ENCODE measurements around the gene PDIA6.
"Not testable (repeated sequence)": the region's sequence is repeated elsewhere in the genome, so short reads cannot be mapped to it uniquely, and the experiment has no call there.

Gene PDIA6

DNA sequence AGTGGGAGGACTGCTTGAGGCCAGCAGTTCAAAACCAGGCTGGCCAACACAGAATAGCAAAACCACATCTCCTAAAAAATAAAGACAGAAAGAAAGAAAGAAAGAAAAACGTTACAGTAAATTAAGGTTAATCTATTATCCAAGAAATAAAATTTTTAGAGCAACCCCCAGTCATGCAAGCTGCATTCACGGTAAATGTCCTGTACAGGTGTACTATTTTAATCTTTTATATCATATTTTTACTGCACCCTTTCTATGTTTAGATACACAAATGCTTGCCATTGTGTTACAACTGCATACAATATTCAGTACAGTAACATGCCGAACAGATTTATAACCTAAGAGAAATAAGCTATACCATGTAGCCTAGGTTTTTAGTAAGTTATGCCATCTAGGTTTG, 6.0 kb downstream of the PDIA6 start:
- DNase-seq: no peak

DNA sequence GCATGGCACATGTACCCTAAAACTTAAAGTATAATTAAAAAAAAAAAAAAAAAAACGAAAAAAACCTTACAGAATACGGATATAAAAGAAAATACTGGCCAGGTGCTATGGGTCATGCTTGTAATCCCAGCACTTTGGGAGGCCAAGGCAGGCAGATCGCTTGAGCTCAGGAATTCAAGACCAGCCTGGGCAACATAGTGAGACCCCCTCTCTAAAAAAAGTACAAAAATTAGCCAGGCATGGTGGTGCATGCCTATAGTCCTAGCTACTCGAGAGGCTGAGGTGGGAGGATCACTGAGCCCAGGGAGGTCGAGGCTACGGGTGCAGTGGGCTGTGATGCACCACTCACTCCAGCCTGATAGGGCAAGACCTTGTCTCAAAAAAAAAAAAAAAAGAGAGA, 6.6 kb downstream of the PDIA6 start:
- DNase-seq: not testable (repeated sequence)

DNA sequence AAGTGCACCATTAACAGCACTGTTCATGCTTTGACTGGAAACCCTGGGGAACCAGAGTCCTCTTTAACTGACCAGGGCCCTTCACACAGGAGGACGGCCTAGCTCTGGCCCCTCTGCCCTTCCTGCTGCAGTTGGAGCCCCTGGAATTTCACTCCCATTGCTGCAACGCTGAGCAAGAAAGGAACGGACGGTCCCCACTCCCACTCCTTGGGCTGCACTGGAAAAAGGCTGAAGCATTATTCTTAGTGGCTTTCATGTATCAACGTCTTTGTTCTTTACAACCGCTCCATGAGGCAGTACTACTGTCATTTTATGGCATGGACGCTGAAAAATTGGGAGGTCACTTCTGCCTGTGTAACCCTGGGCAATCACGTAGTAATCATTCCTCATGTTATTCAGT, 9.9 kb downstream of the PDIA6 start:
- DNase-seq: no peak

DNA sequence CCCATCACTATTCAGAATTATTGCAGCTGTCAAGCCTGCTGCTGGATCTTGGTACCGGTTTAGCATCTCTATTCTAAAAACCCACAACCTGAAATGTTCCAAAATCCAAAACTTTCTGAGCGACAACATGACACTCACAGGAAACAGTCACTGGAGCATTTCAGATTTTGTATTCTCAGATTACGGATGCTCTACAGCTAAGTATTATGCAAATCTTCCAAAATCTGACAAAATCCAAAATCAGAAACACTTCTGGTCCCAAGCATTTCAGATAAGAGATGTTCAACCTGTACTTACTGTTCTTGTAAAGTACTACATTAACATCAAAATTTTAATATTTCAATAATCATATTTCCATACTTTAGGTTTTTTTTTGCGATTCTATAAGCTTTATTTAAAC, 12.4 kb downstream of the PDIA6 start:
- no peak for DNase-seq

DNA sequence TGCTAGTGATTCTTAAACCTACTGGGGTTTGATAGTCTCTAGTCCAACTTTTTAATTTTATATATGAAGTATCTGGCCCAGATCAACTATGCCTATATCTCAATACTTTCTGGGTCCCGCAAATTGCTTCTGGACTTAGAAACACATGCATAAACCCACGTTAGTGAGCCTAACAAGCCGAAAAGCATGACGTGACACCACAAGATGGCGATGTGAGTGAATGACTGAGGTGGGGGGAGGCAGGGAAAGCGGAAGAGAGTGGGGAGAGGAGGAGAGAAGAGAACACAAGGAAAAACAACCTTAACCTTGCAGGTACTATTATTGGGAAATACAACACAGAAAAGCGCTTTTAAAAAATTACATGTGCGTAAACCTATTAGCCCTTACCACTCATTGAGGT, 13.8 kb downstream of the PDIA6 start:
- no peak for DNase-seq

DNA sequence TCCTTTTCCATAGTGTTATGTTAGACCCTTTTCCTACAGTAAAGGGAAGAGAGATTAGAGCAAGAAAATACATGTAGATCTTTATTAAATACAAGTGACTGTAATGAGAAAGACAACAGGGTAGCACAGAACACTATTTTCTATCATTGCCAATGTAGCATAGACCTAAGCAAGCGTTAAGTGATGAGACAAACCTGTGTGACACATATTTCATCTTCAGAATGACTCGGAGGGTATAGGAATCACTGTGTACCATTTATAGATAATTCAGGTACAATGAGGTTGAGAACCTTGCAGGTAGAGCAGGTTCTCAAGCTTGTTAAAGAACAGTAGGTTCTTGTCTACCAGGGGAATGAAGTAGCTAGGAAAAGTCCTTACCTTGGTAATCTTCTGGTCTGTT, 15.9 kb downstream of the PDIA6 start:
- DNase-seq: no peak

DNA sequence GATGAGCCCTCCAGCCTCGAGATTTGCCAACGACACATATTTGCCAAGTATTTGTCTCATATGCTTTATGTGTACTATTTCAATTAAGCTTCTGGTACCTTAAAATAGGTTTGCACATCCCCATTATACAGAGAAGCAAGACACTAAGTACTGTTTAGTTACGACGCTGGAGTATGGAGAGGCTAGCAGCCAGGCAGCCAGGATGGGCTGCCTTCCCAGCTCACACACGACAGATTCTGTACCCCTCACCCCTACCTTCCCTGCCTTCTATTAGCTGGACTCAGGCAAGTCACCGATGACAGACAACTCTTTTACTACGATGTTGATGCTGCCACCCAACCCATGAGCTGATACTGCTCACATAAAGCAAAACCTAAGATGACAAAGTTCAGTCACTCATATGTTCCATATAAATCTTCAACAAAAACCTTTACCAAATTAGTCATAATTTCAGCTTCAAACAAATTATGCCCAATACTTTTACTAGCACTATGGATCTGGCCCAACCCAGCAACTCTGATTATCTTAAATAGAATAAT, 17.0 kb downstream of the PDIA6 start:
- DNase-seq: no peak

DNA sequence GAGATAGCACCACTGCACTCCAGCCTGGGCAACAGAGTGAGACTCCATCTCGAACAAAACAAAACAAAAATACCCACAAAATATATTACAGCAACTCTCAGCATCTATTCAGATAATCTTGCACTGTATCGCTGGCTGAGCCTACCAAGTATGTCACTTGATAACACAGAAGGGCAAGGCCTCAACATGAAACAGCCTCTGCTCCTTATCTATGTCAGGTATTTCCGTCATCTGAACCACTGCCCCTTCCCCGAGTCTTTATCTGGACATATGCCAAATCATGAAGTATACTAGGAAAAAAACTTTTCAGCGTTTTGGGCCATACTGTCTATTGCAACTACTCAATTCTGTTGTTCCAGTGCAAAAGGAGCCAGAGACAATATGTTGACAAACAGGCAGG, 17.7 kb downstream of the PDIA6 start:
- DNase-seq: no peak

DNA sequence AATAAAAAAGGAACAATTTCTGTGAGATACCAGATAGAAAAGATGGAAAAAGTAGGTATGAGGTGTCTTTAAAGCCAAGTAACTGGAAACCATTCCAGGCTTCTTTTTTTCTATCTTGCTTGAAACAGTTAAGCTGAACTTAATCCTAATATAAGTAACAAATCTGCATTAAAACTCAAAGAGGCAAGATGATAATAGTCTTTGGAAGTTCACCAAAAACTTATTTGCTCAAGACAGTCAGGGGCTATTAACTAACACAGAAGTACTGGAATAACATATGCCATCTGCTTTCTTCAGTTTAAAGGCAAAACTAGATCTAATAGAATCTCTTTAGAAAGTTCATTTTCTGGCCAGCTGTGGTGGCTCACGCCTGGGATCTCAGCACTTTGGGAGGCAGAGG, 18.8 kb downstream of the PDIA6 start:
- DNase-seq: no peak

DNA sequence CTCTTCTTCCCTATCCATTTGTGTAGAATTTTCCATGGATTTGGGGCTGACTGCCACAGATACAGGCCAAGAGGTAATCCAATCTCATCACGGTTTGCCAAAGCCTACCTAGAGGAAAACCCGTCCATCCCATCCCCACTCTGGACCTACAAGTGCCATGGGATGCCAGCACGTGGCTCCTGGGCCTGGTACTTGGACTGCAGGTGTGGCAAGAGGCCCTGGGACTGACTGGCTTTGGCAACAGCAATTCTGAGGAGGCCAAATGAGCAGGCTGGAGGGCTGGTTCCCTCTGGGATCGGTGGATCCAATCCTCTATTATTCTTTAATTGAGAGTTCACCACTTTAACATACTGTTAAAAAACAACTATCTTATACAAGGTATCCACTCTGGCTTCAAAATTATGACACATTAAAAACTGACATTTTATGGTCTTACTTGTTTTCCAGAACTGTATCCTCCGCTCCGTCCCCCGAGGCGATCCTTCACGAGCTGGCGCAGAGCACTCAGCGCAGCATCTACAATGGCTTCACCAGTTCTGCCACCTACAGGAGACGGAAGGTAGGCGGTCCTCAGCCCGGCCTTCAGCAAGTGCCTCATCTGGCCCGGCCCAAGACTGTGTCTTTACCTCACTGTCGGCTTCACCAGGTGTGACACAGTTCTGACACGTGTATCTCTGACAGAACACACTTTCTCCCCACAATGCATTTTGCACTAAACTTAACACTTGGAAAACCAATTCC, 19.8 kb downstream of the PDIA6 start:
- no peak for DNase-seq

DNA sequence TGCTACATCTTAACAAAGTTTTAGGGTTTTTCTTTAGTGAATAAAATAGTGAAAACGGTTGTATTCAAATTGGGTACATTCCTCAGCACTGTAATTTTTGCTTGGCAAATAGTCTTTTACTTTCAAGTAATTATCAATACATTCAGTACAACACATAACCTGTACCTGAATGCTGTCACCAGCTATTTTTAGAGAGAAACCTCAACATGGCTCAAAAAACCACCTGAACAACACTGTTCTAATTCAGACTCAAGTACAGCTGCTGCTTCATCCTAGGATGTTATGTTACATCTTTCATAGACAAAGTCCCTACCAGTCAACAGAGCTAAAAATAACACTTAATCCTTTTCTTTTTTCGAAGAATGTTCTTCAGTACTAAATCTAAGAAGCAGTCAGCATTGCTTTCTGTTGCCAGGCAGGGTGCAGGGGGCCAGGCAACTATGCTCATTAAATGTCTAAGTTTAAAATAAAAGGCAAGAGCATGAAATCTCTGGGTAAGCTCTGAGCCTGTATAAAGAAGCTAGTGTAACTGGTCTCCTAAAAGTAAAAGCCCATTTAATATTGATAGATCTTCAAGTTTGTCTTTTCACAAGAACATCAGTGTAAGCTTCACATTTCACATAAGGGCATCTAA, 20.5 kb downstream of the PDIA6 start:
- DNase-seq: no peak

DNA sequence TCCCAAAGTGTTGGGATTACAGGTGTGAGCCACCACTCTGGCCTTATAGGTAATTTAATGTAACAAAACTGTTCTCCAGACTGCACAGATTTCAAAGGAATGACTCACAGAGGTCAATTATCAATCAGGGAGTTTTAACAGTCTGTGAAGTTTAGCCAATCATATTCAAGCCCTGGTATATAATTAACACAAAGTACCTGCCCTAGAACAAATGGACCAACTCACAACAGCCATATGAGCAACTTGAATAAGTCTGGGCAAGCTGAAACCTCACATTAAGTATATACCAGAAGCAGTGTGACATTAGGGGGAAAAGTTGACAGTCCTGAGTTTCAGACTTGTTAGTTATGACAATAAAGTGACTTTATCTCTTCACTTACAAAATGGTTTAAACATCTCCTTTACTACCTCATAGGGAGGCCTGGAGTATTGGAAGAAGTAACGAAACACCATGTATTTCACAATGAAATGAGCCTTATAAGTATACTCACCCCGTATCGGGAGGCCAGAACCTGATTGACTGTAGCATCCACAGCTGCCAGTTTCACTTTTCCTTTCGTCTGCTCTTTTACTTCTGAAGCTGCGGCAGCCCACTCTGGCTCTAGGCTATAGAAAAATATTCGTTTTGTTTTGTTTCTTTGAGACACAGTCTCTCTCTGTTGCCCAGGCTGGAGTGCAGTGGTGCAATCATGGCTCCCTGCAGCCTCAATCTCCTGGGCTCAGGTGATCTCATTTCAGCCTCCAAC, 22.2 kb downstream of the PDIA6 start:
- DNase-seq: no peak

DNA sequence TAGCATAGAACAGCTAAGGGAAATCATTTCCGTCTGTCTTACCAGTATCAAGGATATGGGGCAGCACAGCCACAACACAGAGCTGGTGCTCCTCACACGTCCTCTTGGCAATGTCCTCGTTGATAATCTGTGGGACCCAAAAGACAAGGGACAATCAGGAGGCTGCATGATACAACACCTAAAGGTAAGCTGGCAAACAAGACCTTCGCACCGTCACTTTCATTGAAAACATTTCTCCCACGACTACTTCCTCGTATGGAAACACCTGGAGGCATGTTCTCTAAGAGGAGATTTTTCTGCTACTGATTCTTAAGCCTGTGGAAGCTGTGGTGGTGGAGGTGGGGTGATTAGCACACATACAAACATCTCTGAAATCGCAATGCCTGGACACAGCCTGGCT, 23.7 kb downstream of the PDIA6 start:
- no peak for DNase-seq

DNA sequence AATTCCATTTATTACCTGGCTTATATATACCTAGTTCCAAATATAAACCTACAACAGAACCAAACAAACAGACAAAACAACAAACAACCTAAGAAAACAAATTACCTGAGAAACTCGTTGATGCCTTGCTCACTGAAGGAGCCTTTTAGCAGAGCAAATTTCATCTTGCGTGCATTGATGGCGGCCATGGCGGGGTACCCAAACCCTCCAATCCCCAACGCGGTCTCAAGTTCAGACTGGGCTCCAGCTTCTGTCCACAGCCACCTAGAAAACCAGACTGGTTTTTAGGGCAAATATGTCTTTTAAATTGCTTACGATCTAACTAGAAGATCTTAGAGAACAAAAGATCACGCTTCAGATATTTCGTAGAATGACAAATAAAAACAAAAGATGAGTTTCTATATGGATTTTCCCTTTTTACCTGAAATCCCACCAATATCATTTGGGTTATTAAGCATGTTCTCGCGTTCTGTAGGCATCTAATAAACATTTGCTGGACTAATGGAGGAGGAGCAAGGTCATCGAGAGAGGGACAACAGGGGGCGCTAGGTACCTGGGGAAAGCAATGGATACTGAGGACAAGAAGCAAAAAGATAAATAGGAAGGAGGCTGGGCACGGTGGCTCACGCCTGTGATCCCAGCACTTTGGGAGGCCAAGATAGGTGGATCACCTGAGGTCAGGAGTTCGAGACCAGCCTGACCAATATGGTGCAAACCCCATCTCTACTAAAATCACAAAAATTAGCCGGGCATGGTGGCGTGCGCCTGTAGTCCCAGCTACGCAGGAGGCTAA, 25.2 kb downstream of the PDIA6 start:
- DNase-seq: no peak

DNA sequence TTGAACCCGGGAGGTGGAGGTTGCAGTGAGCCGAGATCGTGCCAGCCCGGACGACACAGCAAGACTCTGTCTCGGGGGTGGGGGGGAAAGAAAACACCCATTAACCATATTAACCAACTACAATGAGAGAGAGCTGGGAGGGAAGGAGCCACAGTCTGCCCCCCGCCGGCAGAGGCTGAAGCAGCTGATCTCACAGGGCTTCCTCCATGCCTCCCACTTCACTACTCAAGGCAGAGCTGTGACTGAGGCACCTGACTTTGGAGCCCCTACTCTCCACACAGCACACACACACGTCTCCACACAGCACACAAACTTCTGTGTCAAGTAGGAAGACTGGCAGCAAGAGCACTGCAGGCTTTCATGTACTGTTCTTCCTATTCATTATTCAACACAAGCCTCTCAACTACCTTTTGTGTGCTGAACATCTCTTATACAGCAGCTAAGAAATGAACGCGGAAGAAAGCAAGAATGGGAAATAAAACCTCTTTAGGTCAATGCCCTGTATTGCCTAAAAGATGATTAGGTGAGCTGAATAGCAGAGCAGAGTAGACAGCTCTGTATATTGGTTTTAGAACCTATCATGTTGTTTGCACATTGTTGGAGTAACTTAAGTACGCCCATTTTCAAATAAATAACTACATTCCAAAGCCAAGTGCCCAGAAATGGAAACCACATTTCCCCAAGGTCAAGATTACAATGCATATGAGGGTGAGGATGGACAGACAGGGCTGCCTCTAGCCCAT, 26.2 kb downstream of the PDIA6 start:
- no peak for DNase-seq

DNA sequence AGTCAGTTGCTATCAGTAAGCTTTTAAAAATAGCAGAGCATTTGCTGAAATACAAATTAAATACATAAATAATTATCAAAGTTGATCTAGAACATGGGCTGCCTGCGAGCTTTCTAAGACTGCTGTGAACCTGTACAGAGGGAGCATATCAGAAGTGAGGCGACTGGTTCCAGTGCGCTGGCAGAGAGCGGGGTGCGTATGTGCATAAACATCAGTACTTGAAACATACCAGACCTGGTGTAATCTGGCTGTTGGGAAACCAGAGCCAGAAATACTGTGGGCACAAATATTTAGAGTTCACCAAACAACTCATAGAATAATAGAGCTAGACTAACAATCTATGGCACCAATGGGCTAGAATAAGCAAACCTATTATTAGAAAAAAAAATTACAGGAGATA, 27.3 kb downstream of the PDIA6 start:
- no peak for DNase-seq

DNA sequence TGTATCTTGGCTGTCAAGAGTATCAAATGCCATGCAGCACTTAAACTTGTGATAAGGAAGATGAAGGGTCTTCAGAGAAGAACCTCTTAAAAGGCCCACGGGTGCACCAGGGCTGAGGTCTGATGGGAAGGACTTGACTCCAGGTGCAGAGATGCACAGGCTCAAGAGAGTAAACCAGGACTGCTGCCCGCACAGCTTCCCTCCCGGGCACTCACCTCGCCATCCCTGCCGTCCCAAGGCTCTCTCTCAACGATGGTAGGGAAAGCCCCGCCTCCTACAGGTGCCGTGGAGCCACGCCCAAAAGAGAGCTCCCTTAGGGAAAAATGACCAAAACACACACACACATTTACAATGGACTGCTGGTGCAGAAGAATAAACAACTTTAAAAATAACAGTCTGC, 27.9 kb downstream of the PDIA6 start:
- DNase-seq: no peak

DNA sequence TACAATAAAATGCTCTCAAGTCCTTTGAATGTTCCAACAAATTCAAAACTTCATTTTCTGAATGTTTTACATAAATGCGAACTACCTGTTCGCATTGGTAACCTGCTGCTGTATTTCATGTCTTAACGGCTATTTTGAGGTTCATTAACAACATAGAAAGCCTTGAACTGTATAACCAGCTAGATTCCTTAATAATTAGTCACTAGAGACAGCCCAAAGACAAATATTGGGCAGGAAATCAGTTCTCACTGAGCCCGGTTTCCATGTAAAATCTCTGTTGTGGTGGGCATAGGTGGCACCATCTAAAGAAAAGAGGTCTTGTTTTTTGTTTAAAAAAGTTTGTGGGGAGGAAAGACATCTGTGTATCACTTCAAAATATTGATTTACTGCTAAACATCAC, 29.2 kb downstream of the PDIA6 start:
- DNase-seq: no peak

DNA sequence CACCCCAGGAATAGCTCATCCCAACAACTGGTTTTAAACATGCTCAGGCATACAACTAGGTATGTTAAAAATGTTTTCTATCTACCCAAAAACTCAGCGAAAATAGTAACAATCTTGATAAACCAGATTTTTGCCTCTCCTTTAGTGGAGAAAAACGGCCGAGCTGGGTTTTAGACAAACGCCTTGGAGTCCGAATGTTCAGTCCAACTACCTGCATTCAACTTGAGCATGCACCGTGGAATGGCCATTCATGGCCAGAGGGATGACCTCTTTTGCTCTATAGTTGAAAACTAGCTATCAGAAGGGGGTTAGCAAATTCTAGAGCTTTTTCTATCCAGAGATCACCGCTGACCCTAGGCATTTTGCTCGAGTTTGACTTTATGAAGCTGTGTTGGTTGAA, 30.8 kb downstream of the PDIA6 start:
- no peak for DNase-seq

DNA sequence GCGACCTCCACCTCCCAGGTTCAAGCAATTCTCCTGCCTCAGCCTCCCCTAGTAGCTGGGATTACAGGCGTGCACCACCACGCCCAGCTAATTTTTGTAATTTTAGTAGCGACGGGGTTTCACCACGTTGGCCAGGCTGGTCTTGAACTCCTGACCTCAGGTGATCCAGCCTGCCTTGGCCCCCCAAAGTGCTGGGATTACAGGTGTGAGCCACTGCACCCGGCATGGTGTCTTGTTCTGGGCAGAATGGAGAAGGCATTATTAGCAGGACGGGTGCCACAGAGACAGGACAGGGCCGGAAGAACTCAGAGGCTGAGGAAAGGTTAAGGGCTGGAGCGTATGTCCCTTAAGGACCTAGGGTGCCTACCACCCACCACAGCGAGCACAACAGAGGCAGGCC, 31.8 kb downstream of the PDIA6 start:
- not testable (repeated sequence) for DNase-seq

DNA sequence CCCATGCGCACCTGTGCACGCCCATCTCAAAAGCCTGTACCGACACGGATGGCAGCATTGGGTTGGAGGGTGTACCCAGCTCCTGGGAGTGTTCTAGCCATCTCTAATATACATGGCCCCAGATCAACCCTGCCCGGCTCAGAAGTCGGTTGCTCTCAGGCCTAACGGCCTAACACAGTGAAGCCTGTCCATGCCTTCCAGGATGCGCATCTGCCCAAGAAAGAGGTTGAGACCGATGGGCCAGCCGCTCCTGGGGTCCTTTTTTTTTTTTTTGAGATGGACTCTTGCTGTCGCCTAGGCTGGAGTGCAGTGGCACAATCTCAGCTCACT, 32.1 kb downstream of the PDIA6 start:
- no peak for DNase-seq

DNA sequence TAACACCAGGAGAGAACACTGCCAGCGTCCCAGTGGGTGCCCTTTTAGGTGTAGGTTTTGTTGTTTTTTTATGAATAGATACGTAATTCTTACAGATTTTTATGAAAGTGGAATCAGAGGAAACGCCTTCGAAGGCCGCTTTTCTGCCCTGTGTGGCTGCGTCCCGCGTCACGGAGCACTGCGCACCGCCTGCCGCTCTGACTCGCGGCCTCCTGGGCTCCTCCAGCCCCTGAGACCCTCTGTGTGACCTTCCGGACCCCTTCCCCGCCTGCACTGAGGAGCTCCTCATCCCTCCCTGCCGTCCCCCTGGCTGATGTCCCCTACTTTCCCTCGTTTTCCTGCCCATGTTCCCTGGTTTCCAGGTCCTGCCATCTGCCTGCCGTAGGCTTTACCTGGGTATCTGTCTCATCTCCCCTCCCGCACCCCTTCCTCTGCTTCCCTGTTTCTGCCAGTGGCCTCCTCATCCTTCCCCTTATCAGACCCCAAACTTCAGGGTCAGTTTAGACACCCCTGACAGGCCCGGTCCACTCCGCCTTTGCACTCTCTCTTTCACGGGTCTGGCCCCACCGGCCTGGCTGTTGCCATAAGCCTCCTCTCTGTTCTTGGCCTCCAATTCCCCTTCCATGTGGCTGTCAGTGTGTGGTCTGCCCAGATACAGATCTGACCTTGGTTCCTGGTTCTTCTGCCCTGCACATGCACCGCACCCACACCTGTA, 32.7 kb downstream of the PDIA6 start:
- no peak for DNase-seq
